GM18507 (cell line): ENCODE measurements around the gene ST8SIA5.

Source experiments
- DNase-seq: peaks from one replicate; pipeline ENCODE4 v3.0.0; 2011; ENCODE audit warnings: low read depth; ENCODE audit not compliant: insufficient read length; ENCODE audit errors: extremely low spot score
- FAIRE-seq: peaks from 2 replicates; lab custom pipeline; 2011; peaks lifted over from hg19 to GRCh38; lab: Jason Lieb, UNC

ST8SIA5 gene

GRCh38 chr18:46718501-46719341, 38.1 kb downstream of the ST8SIA5 start:
- DNase-seq (no peak), FAIRE-seq (no peak)

GRCh38 chr18:46716827-46717226, 40.0 kb downstream of the ST8SIA5 start:
- DNase-seq, result no peak
- no peak for FAIRE-seq

GRCh38 chr18:46716336-46716735, 40.5 kb downstream of the ST8SIA5 start:
- DNase-seq (no peak), FAIRE-seq (no peak)

- FAIRE-seq (no peak), DNase-seq (no peak)
Measured at GRCh38 chr18:46715062-46715461, 41.8 kb downstream of the ST8SIA5 start.

- FAIRE-seq (no peak), DNase-seq (no peak)
Measured at GRCh38 chr18:46712406-46712805, 44.4 kb downstream of the ST8SIA5 start.

- FAIRE-seq, result peak; percentile 56
- DNase-seq, result peak; percentile 17
Measured at GRCh38 chr18:46711444-46711863, 45.4 kb downstream of the ST8SIA5 start.

- DNase-seq (no peak), FAIRE-seq (no peak)
Measured at GRCh38 chr18:46706968-46707367, 49.9 kb downstream of the ST8SIA5 start.

GRCh38 chr18:46705521-46705920, 51.3 kb downstream of the ST8SIA5 start:
- no peak for FAIRE-seq
- no peak for DNase-seq

GRCh38 chr18:46704816-46705215, 52.0 kb downstream of the ST8SIA5 start:
- no peak for FAIRE-seq

GRCh38 chr18:46704189-46704588, 52.7 kb downstream of the ST8SIA5 start:
- DNase-seq, result no peak
- no peak for FAIRE-seq

More at GRCh38 chr18:46704816-46705215, 52.0 kb downstream of the ST8SIA5 start:
- DNase-seq, result no peak

- DNase-seq (no peak), FAIRE-seq (no peak)
Measured at GRCh38 chr18:46702471-46702870, 54.4 kb downstream of the ST8SIA5 start.

- DNase-seq (no peak), FAIRE-seq (no peak)
Measured at GRCh38 chr18:46700066-46700824, 56.6 kb downstream of the ST8SIA5 start.

- no peak for DNase-seq
- FAIRE-seq, result no peak
Measured at GRCh38 chr18:46696702-46697101, 60.2 kb downstream of the ST8SIA5 start.

GRCh38 chr18:46696268-46696667, 60.6 kb downstream of the ST8SIA5 start:
- no peak for FAIRE-seq
- no peak for DNase-seq

- DNase-seq, result no peak
- no peak for FAIRE-seq
Measured at GRCh38 chr18:46693996-46694395, 62.9 kb downstream of the ST8SIA5 start.

- FAIRE-seq (no peak), DNase-seq (no peak)
Measured at GRCh38 chr18:46688853-46689525, 67.9 kb downstream of the ST8SIA5 start.

GRCh38 chr18:46686186-46686585, 70.7 kb downstream of the ST8SIA5 start:
- DNase-seq (no peak), FAIRE-seq (no peak)

GRCh38 chr18:46683252-46683651, 73.6 kb downstream of the ST8SIA5 start:
- DNase-seq (no peak), FAIRE-seq (no peak)

GRCh38 chr18:46680784-46681695, 75.8 kb downstream of the ST8SIA5 start:
- DNase-seq (no peak), FAIRE-seq (no peak)
